ENCODE data around the gene ETV6.

The ETV6 gene

GRCh38 chr12:11718768-11719253 lies 69.3 kb downstream of the ETV6 start:
- Histone ChIP-seq H3K4me1 (ENCODE audit: insufficient read depth, low read length, poor library complexity, severe bottlenecking) (peaks cover 5% of the 10 kb centered on the region), H3K9ac (ENCODE audit: low read depth, low read length, poor library complexity, severe bottlenecking) (no peak overlapping the region), H3K9me3 (ENCODE audit: insufficient read depth, low read depth, low read length) (no peaks in the 10 kb centered on the region), H3K9me2 (replicated peaks; ENCODE audit: low read depth, low read length) (no peaks in the 10 kb centered on the region), H2AFZ (ENCODE audit: low read length) (no peak overlapping the region), H3K36me3 (ENCODE audit: insufficient read depth, low read length) (peaks cover 37% of the 10 kb centered on the region; the same call in 1 of the 2 replicates), H3F3A (ENCODE audit: low read depth) (no peaks in the 10 kb centered on the region), H3K4me2 (ENCODE audit: low read depth, low read length, poor library complexity, severe bottlenecking) (no peak overlapping the region), H3K4me3 (ENCODE audit: low read length, poor library complexity, severe bottlenecking) (no peak overlapping the region), H4K20me1 (ENCODE audit: insufficient read depth, low read length, poor library complexity, severe bottlenecking) (peaks cover 50% of the 10 kb centered on the region), H3K27me3 (ENCODE audit: insufficient read depth, low read length, poor library complexity, severe bottlenecking) (no peaks in the 10 kb centered on the region), H3K79me2 (ENCODE audit: insufficient read depth, low read length) (peaks cover 98% of the 10 kb centered on the region)
- TF ChIP-seq CTCF (conservative IDR thresholded peaks at IDR 0.05; ENCODE audit: low read length) (no peak), EZH2phosphoT487 (IDR thresholded peaks at IDR 0.05; ENCODE audit: borderline replicate concordance) (no peak)

- no peaks in the 10 kb centered on the region for H3K27me3 ChIP-seq (ENCODE audit: insufficient read depth, low read length, poor library complexity, severe bottlenecking)
- no peak for TF ChIP-seq CTCF (conservative IDR thresholded peaks at IDR 0.05; ENCODE audit: low read length)
- no peak for TF ChIP-seq EZH2phosphoT487 (IDR thresholded peaks at IDR 0.05; ENCODE audit: borderline replicate concordance)
- H3K9me3 ChIP-seq (ENCODE audit: insufficient read depth, low read depth, low read length), result no peaks in the 10 kb centered on the region
- no peaks in the 10 kb centered on the region for H3F3A ChIP-seq (ENCODE audit: low read depth)
- peaks cover 46% of the 10 kb centered on the region for H4K20me1 ChIP-seq (ENCODE audit: insufficient read depth, low read length, poor library complexity, severe bottlenecking)
- H3K9ac ChIP-seq (ENCODE audit: low read depth, low read length, poor library complexity, severe bottlenecking), result no peak overlapping the region
- no peaks in the 10 kb centered on the region for H3K9me2 ChIP-seq (replicated peaks; ENCODE audit: low read depth, low read length)
- peaks cover 98% of the 10 kb centered on the region for H3K79me2 ChIP-seq (ENCODE audit: insufficient read depth, low read length)
- H3K36me3 ChIP-seq (ENCODE audit: insufficient read depth, low read length), result peaks cover 35% of the 10 kb centered on the region; the same call in 1 of the 2 replicates
- H3K4me3 ChIP-seq (ENCODE audit: low read length, poor library complexity, severe bottlenecking), result no peak overlapping the region
- no peak overlapping the region for H3K4me2 ChIP-seq (ENCODE audit: low read depth, low read length, poor library complexity, severe bottlenecking)
- no peak overlapping the region for H2AFZ ChIP-seq (ENCODE audit: low read length)
- H3K4me1 ChIP-seq (ENCODE audit: insufficient read depth, low read length, poor library complexity, severe bottlenecking), result peaks cover 7% of the 10 kb centered on the region
Observed at GRCh38 chr12:11719678-11720099, 70.2 kb downstream of the ETV6 start.

- Histone ChIP-seq H3K9ac (ENCODE audit: low read depth, low read length, poor library complexity, severe bottlenecking) (no peak overlapping the region), H3K9me2 (replicated peaks; ENCODE audit: low read depth, low read length) (no peaks in the 10 kb centered on the region), H3K79me2 (ENCODE audit: insufficient read depth, low read length) (peaks cover 100% of the 10 kb centered on the region), H3K4me1 (ENCODE audit: insufficient read depth, low read length, poor library complexity, severe bottlenecking) (peaks cover 18% of the 10 kb centered on the region), H3K27me3 (ENCODE audit: insufficient read depth, low read length, poor library complexity, severe bottlenecking) (no peaks in the 10 kb centered on the region), H2AFZ (ENCODE audit: low read length) (no peak overlapping the region), H3F3A (ENCODE audit: low read depth) (no peaks in the 10 kb centered on the region), H3K9me3 (ENCODE audit: insufficient read depth, low read depth, low read length) (no peaks in the 10 kb centered on the region), H3K36me3 (ENCODE audit: insufficient read depth, low read length) (peaks cover 33% of the 10 kb centered on the region; the same call in 1 of the 2 replicates), H3K4me2 (ENCODE audit: low read depth, low read length, poor library complexity, severe bottlenecking) (no peak overlapping the region), H4K20me1 (ENCODE audit: insufficient read depth, low read length, poor library complexity, severe bottlenecking) (peaks cover 47% of the 10 kb centered on the region), H3K4me3 (ENCODE audit: low read length, poor library complexity, severe bottlenecking) (no peak overlapping the region)
- TF ChIP-seq CTCF (conservative IDR thresholded peaks at IDR 0.05; ENCODE audit: low read length), result no peak
- no peak for TF ChIP-seq EZH2phosphoT487 (IDR thresholded peaks at IDR 0.05; ENCODE audit: borderline replicate concordance)
Observed at GRCh38 chr12:11722071-11722470, 72.6 kb downstream of the ETV6 start.
